HG03342 (cell line): ENCODE data around the gene TNIP1.
A peak's percentile ranks its signal among the peaks of the same experiment; 100 is the strongest.

Experiments
- ATAC-seq: cut with Tn5 transposase; IDR thresholded peaks from one replicate; pipeline ENCODE4 v1.9.1; 2021; ENCODE audit warnings: mild to moderate bottlenecking, moderate library complexity; ENCODE audit not compliant: unreplicated experiment

The TNIP1 gene

DNA sequence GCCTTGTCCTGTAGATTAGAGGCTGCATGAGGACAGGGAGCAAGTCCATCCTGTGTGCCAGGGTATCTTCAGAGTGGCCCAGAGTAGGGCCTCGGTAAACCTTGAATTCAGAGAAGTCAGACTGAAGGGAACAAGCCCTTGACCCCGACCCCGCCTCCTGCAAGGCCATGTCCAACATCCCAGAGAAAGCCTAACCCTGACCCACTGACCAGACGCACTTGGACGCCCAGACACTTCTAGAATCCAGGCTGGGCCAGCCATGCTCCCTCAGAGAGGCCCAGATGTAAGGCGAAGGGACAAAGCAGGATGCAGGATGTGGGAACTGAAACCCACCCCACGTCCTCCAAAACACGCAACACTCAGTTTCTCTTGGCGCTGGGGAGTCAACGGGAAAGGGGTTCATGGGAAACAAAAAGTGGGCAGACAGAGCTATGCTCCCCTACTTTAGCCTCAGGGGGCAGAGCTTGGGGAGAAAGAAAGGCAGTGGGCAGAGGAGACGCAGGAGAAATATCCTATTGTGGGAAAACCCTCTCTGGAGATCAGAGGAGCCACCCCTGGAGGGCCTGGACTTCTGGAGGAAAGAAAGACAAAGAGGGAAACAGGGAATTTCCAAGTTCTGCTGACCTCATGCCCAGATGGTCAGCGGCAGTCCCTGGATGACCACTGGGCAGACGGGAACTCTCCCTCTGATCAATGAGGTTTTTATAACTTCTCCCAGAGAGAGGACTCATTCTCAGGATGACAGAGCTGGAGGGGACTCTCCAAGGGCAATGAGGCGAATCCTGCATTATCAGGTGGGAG is 13.0 kb downstream of the TNIP1 start:
- no peak for ATAC-seq

- no peak for ATAC-seq
Measured at GRCh38 chr5:151066920-151067319, 13.9 kb downstream of the TNIP1 start.

- no peak for ATAC-seq
Measured at GRCh38 chr5:151065609-151066008, 15.2 kb downstream of the TNIP1 start.

DNA sequence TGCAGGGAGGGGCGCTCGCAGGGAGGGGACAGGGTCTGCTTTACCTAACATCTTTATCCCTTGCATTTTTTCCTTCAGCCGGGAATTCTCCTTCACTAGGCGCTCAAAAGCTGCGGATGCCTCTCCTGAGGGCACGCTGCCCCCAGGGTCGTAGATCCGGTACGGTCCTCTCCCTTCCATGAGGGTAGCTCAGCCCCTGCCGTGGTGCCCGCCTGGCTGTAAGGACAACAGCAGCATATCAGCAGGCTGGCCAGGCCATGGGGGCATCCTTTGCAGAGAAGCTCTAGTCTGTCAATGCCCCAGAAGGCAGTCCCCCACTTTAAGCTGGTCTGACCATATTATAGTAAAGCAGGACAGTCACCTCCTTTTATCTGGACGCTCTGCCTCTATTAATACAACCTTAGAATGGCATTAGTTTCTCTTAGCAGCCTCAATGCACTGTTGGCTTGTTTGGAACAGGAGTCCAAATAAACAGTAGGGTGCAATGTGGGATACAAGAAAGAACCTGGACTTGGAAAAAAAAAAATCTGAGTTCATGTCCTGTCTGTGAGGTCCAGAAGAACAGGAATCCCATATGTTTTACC is 15.8 kb downstream of the TNIP1 start:
- no peak for ATAC-seq

DNA sequence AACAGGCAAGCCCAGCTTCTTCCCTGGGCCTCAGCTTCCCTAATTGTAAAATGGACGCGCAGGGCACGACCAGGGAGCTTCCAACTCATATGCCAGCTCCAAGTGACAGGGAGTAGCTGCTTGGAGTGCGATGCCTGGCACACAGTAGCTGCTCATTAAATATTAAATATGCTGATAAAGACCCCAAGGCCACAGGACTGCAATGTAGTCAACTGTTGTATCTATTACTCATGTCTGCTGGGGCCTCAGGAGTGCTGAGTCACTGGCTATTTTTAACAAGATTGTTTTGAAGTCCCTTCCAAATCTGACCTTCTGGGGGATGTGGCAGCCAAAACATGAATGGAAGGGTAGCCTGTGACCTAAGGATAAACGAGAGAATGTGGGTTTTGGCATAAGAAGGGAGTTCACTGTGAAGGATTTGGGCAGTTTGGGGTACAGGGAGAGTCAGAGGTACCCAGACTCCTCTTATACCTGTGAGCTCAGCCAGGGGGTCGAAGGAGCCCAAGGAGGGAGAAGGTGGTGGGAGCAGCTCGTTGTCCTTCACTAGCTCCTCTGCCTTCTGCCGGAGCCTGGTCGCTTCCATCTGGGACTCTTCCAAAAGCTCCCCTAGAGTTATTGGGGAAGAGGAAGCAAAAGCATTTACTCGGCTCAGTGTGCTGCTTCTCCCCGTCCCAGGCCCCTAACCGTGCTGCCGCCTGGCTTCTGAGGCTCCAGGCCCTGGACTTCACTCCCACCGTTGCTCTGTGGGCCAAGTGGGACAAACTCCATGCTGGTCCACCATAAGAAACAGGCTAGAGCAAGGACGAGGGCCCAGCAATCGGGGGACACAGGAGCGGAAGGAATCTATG is 17.5 kb downstream of the TNIP1 start:
- ATAC-seq: no peak

GRCh38 chr5:151062405-151063141 is 18.3 kb downstream of the TNIP1 start:
- ATAC-seq: no peak

DNA sequence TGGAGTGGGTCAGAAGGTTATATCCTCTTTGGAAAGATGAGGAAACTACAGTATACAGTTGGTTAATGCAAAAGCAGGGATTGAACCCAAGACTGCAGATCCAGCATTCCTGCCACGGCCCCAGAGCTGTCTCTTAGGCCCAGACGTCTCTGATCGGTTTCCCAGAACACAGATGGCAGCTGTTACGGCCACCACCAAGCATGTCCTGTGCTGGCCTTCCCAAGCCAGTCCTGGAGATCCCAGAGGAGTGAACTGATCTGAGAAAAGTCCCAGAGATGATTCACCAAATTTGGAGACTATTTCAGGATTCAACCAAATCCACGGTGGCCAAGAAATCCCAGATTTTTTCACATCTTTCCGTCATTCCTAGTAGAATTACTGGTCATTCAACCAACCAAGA is 20.1 kb downstream of the TNIP1 start:
- ATAC-seq: no peak

DNA sequence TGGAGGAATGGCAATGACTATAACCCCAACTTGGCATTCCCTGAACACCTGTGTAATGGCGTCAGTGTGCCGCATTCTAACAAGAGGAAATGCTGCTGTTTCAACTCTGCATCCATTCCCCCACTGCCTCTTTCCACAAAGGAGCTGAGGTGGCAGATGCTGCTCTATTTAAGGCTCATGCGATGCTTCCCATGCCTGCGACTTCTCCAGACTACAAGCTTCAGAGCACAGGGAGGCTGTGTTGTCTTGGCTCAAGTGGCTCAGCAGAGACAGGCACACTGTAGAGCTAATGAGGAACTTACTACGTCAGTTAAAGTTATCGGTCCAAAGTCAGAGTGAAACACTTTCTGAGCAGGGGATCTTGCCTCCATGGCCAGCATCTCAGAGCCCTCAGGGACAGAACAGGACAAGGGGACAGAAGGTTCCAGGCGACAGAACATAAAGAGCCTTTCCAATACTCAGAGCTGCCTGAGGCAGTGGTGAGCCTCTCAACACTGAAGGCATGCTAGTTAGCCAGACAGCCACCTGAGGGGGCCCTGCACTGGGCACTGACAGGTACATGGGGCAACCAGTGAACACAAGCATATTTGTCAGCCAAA is 21.8 kb downstream of the TNIP1 start:
- ATAC-seq: no peak

DNA sequence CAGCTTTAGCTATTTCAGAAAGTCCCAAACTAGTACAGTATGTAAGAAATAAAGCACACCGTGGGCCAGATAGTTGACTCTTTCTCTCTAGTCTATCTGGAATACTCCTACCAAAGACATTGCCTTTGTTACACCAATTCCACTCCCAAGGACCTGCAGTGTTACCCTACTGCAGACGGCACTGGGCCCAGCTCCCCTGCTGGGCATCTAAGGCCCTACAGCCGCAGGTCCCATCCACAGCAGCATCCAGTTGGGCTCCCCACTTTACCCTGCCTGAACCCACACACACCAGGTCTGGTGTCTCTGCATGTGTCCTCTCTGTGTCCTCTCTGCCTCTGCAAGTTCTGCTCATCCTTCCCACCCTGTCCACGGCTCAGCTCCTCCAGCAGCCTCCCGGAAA is 22.5 kb downstream of the TNIP1 start:
- no peak for ATAC-seq

GRCh38 chr5:151056379-151057325 is 24.2 kb downstream of the TNIP1 start:
- no peak for ATAC-seq

DNA sequence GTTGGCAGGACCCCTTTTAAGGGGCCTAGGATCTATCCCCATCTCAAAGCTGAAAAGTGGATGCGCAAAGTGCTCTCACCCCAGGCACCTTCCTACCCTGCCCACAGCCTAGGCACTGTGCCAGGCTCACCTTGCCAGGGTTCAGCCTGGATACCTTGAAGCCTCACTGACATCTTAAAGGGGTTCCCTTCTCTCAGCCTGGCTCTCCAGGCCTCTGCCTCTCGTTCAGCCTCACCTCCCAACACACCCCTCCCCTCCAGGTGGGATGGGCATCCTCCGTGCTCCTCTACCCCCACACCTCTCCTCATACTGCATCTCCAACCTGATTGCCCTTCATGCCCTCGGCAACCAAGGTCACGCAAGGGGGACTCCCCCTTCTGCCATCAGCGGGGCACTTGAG is 25.5 kb downstream of the TNIP1 start:
- no peak for ATAC-seq

DNA sequence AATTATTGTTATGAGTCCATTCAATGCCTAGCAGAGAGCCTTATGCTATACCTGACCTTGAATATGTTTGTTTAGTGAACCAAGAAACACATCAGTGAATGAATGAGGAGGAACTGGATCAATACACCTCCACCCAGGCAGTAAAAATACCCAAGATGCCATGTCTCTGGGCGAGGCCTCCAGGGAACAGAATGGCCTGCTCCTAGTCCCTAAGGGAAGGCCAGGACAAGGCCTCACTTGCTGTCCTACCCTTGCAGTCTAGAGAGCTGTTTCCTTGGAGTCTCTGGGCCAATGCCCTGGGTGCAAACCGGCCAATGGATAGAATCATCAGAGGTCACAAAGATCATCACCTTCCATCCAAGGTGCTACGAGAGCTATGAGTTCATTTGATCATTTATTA is 26.1 kb downstream of the TNIP1 start:
- no peak for ATAC-seq

DNA sequence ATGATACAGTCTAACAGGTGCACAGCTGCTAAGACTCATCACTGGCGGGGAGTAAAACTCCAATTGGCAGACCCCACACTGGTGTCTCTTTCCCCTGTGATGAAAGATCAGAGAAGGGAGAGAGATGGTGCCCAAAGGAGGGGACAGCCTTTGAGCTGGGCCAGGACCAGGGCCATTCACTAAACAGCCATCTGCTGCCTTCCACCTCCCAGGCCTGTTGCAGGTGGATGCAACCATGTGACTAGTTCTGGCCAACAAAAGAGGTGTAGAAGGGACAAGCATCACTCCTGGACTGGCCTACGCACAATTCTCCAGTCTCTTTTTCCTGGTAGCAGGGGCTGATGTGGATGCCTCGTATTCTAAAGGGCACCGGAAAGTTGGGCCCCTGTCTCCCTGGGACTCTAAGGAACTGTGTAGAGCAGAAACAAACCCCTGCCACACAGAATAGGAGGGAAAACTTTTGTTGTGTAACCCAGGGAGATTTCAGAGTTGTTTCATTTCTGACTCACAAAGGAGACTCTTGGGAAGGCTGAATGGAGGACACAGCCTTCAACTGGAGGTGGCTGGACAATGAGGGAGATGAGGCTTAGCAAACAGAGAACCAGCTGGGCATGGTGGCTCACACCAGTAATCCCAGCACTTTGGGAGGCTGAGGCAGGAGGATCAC is 26.9 kb downstream of the TNIP1 start:
- no peak for ATAC-seq

DNA sequence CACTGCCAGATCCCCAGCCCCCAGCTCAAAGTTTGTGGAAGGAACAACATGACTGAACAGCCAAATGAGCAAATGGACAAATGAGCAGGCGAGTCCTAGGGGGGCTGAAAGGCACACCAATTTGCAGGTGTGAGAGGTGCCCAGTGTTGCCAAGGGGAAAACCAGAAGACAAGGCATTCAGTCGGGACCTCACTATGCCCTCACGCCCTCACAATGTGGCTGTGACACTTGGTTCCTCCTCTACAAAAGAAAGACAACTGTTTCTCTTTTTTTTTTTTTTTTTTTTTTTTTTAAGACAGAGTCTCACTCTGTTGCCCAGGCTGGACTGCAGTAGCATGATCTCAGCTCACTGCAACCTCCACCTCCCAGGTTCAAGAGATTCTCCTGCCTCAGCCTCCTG is 28.0 kb downstream of the TNIP1 start:
- no peak for ATAC-seq

- ATAC-seq: no peak
Measured at GRCh38 chr5:151051931-151052608, 28.8 kb downstream of the TNIP1 start.

GRCh38 chr5:151051066-151051930 is 29.5 kb downstream of the TNIP1 start:
- ATAC-seq: peak; percentile 74

- no peak for ATAC-seq
Measured at GRCh38 chr5:151048526-151048925, 32.3 kb downstream of the TNIP1 start.
